Bronchial epithelial cell (primary cell): Measurements from ENCODE around the gene VPS36. TPM values are rescaled to one million over a fixed set of nuclear protein-coding genes. Genes with fewer than 3 reads are reported as not detected.

Source experiments
- DNase-seq: peaks from one replicate; pipeline ENCODE4 v3.0.0-alpha.2; 2010; ENCODE audit warnings: low read depth
- FAIRE-seq: peaks from 2 replicates; lab custom pipeline; 2011; peaks lifted over from hg19 to GRCh38; lab: Jason Lieb, UNC
- H3K27me3 ChIP-seq: 2 replicates; pipeline ENCODE4 v1.5.1; 2011; ENCODE audit warnings: low read length; ENCODE audit not compliant: control insufficient read depth, insufficient read depth
- H3K36me3 ChIP-seq: 2 replicates; pipeline ENCODE4 v1.5.1; 2011; ENCODE audit warnings: low read length; ENCODE audit not compliant: control insufficient read depth, insufficient read depth
- H3K4me3 ChIP-seq: 2 replicates; pipeline ENCODE4 v1.5.1; 2011; ENCODE audit warnings: mild to moderate bottlenecking, low read depth, low read length, control low read depth
- total RNA-seq: library from RNA; depleted of rRNA; stranded (reverse); fragments of >200 nt; gene quantifications from 2 replicates; pipeline ENCODE4 v1.2.1, GENCODE V29; 2014
- TF ChIP-seq, protein P1 (sequence below): IDR thresholded peaks from 2 replicates; pipeline ENCODE4 v1.5.1; 2011; ENCODE audit warnings: mild to moderate bottlenecking, moderate library complexity, low read length, control low read depth, inconsistent platforms; ENCODE audit not compliant: insufficient read depth, severe bottlenecking

The VPS36 gene
- total RNA-seq, 1 donor from 2014 or later = 24.5 TPM

DNA sequence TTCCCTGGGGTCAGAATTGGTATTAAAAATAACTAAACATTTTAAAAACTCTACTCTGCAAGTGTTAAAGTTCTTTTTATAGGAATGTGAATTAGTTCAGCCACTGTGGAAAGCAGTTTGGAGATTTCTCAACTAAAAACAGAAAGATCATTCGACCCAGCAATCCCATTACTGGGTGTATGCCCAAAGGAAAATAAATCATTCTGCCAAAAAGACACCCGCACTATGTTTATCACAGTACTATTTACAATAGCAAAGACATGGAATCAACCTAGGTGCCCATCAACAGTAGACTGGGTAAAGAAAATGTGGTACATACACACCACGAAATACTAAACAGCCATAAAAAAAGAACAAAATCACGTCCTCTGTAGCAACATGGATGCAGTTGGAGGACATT is 43.8 kb downstream of the VPS36 start:
- Histone ChIP-seq H3K36me3 (no peaks in the 10 kb centered on the region), H3K4me3 (no peak overlapping the region), H3K27me3 (no peaks in the 10 kb centered on the region)
- FAIRE-seq = no peak
- no peak for DNase-seq
- TF ChIP-seq, protein P1, sequence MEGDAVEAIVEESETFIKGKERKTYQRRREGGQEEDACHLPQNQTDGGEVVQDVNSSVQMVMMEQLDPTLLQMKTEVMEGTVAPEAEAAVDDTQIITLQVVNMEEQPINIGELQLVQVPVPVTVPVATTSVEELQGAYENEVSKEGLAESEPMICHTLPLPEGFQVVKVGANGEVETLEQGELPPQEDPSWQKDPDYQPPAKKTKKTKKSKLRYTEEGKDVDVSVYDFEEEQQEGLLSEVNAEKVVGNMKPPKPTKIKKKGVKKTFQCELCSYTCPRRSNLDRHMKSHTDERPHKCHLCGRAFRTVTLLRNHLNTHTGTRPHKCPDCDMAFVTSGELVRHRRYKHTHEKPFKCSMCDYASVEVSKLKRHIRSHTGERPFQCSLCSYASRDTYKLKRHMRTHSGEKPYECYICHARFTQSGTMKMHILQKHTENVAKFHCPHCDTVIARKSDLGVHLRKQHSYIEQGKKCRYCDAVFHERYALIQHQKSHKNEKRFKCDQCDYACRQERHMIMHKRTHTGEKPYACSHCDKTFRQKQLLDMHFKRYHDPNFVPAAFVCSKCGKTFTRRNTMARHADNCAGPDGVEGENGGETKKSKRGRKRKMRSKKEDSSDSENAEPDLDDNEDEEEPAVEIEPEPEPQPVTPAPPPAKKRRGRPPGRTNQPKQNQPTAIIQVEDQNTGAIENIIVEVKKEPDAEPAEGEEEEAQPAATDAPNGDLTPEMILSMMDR = no peak

DNA sequence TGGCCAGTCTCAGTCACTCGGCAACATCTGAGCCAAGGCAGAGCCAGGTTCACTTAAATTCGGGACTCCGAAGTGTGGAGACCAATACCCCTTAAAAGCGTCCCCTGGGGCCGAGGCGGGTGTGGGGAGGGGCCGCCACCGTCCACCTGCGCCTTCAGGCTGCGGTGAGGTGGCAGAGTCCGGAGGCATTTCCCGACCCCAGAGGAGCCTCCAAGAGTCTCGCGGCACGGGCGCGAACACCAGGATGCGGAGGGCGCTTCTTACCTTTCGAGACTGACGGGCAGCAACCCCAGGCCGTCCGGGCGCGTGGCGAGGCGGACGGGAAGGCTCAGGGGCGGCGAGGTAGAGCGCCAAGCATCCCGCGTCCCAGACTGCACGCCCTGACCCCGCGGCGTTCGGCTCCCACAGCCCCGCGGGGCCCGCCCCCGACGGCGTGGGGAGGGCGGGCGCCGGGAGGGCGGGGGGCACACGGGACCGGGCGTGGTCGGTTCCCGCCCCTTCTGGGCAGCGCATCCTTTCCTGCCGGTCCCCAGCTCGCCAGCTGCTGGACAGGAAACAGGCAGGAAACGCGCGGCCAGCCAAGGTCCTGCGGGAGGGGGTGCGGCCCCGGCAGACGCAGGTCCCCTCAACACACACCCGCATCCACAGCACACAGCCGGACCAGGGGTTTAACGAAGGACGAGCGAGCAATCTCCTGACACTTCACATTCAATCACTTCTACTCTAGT is 44.5 kb downstream of the VPS36 start, which contains the start of gene THSD1:
THSD1 (minus strand) TSS at position 406 of the 728 bp plus-strand sequence. CDS start 3,572 bp downstream, outside the sequence.
- Histone ChIP-seq H3K27me3 (no peaks in the 10 kb centered on the region), H3K4me3 (peak within 1 kb of the TSS; percentile 55), H3K36me3 (no peaks in the 10 kb centered on the region)
- no peak for FAIRE-seq
- peak; percentile 20 for DNase-seq
- TF ChIP-seq, protein P1 = no peak

DNA sequence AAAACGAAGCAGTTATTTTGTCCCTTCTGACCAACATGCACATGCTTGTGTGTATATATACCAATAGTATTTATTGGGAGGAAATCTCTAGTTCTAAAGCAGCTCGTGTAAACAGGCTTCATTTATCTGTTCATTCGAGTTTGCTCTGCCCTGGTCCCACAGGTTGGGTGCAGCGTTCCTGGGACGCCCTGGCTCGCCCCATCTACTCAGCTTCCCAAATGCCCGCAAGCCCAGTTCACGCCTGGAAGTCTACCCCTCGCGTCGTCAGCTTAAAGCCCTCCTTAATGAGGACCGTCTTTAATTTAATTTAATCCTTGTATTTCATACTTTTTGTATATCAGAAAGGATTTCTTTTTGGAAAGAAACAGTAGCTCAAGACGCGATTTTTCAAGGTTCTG is 45.1 kb downstream of the VPS36 start:
- no peak for FAIRE-seq
- Histone ChIP-seq H3K27me3 (no peaks in the 10 kb centered on the region), H3K36me3 (no peaks in the 10 kb centered on the region), H3K4me3 (peak overlapping the region; percentile 55)
- TF ChIP-seq, protein P1 = no peak
- DNase-seq = no peak

DNA sequence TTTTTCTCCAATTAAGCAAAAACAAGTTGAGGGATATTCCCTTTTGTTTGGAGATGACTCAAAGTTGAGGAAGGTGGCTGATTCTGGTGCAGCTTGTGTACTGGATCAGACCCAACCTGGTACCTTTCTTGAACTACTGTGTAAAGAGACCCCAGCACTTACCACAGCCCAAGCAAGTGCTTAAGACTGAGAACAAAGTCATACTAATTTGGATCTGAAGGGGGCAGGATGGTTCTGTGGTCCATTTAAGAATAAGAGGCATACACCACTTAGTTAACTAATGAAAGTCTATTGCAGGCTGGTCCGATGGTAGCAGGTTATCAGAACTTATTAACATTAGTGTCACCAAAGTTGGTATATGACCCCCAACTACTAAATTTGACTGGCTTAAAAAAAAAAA is 50.7 kb downstream of the VPS36 start:
- TF ChIP-seq, protein P1 = peak; percentile 21
- FAIRE-seq (no peak), DNase-seq (peak; percentile 52)
- H3K27me3 ChIP-seq = no peaks in the 10 kb centered on the region
- H3K4me3 ChIP-seq = no peak overlapping the region
- H3K36me3 ChIP-seq = peaks cover 13% of the 10 kb centered on the region

DNA sequence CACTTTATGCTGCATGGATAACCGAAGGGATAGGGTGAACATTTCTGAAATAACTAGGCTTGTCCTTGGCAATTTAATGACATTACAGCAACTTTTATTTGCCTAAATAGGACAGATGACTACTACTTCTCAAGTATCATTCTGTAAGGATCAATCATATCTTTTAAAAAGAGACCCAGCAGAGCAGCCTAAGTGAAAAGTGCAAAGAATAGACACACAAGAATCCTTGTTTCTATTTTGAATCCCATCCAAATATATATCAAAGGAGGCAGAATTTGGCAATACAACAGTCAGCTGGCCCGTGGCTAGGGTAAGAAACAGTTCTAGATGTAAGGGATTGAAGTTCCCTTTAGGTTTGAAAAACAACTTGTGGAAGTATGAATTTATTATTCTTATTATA is 51.4 kb downstream of the VPS36 start:
- FAIRE-seq (no peak), DNase-seq (no peak)
- H3K36me3 ChIP-seq = peaks cover 13% of the 10 kb centered on the region
- H3K4me3 ChIP-seq = no peak overlapping the region
- TF ChIP-seq, protein P1 = no peak
- no peaks in the 10 kb centered on the region for H3K27me3 ChIP-seq
